GM12864 (cell line): ENCODE data around the gene PLGRKT.

Source experiments
- DNase-seq: peaks from one replicate; pipeline ENCODE4 v3.0.0-alpha.2; 2011; ENCODE audit warnings: low read depth
- H3K4me3 ChIP-seq: 2 replicates; pipeline ENCODE4 v1.5.1; 2011; ENCODE audit warnings: mild to moderate bottlenecking, low read depth, low read length, control low read depth
- TF ChIP-seq, protein P1 (sequence below): IDR thresholded peaks from 2 replicates; pipeline ENCODE4 v1.5.1; 2011; ENCODE audit warnings: low read depth, mild to moderate bottlenecking, moderate library complexity, low read length, control low read depth, inconsistent platforms; ENCODE audit errors: missing control alignments

PLGRKT gene, protein sequence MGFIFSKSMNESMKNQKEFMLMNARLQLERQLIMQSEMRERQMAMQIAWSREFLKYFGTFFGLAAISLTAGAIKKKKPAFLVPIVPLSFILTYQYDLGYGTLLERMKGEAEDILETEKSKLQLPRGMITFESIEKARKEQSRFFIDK

DNA sequence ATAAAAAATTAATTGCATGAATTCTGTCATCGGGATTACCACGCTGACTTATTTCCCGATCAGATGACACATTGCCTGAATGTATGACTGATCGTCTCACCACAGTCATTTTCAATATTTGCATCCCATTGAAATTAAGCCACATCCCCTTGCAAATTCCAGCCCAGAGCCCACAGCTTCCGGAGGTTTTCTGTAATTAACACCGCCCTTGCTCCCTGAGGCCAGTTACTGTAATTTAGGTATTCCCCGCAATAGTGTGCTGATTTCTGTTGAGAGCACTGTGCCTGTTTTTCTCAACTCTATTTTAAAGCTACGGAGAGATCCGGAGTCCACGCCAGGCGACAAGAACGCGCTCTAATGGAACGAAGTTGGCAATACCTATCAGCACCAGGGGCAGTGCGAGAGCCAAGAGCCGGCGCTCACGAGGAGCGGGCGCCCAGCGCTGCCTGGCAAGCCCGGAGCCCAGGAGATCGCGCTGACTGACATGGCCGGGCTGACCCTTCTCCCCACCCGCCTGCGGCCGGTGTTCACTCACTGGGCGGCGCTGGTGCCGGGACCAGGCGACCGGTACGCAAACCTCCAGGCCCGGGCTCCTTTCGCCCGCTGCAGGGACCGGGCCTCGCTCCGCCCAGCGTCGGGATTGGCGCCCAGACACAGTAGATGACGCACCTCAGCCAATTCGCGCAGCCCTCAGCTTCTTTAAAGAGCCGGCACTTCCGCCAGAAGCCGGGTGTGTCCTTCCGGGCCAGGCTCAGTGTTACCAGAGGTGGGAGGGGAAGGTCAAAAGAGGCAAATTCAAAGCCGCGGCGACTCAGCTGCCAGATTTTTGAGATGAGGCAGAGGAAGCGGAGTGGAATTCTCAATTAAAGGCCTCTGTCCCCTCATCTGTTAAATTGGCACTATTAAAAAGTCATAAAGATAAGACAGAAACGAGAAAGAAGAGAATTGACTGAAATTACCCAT, at the start of gene PLGRKT:
TSS of gene PLGRKT (minus strand) at position 672 of the 963 bp plus-strand sequence. CDS start 5,948 bp downstream, outside the sequence.
- H3K4me3 ChIP-seq, result peak within 1 kb of the TSS; percentile 76
- DNase-seq, result peak; percentile 89
- TF ChIP-seq, protein P1, sequence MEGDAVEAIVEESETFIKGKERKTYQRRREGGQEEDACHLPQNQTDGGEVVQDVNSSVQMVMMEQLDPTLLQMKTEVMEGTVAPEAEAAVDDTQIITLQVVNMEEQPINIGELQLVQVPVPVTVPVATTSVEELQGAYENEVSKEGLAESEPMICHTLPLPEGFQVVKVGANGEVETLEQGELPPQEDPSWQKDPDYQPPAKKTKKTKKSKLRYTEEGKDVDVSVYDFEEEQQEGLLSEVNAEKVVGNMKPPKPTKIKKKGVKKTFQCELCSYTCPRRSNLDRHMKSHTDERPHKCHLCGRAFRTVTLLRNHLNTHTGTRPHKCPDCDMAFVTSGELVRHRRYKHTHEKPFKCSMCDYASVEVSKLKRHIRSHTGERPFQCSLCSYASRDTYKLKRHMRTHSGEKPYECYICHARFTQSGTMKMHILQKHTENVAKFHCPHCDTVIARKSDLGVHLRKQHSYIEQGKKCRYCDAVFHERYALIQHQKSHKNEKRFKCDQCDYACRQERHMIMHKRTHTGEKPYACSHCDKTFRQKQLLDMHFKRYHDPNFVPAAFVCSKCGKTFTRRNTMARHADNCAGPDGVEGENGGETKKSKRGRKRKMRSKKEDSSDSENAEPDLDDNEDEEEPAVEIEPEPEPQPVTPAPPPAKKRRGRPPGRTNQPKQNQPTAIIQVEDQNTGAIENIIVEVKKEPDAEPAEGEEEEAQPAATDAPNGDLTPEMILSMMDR, result peak; percentile 22

DNA sequence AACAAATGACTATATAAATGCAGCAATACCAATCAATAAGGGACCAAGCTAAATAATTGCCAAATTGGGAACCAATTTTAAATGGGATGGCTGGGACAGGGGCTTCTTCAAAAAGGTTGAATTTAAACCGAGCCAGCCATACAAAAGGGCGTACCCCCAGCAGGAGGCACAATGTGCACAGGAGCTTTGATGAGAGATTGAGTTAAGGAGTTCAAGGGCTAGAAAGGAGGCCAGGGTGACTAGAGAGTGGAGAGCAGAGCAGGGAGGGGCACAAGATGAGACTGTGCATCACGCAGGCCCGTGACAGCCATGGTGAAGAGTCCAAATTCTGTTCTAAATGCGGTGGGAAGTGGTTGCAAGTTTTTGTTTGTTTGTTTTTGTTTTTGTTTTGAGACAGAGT, 49.3 kb upstream of the PLGRKT start:
- DNase-seq, result no peak
- TF ChIP-seq, protein P1, result no peak

DNA sequence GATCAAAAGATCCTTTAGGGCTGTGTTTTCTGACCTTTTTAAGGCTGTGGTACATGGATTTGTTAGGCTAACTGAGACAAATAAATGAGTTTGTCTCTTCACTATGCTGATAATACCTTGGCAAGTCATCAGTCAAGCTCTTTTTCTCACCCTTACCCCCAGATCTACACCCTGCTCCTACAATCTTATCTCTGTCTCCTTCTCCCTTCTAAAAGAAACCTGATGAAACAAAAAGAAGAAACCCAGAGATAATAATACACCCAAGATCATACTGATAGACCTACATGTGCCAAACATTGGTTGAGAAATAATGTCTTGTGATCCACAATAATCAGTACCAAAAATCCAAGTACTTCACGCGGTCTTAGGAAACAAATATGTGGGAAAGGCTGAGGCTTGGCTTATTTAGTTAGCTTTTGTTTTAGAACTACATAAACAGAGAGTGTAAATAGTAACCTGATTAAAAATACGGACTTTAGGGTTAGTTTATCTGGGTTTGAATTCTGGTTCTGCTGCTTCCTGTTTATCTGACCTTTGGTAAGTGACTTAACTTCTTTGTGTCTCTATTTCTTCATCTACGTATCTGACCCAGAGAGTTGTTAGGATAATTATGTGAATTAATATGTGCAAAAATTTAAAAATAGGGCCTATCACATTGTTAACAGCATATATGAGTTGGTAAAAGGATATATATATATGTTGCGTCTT, 47.8 kb upstream of the PLGRKT start:
- TF ChIP-seq, protein P1, result no peak
- no peak for DNase-seq
- no peak overlapping the region for H3K4me3 ChIP-seq

More for the DNA sequence above, 49.3 kb upstream of the PLGRKT start:
- no peak overlapping the region for H3K4me3 ChIP-seq

DNA sequence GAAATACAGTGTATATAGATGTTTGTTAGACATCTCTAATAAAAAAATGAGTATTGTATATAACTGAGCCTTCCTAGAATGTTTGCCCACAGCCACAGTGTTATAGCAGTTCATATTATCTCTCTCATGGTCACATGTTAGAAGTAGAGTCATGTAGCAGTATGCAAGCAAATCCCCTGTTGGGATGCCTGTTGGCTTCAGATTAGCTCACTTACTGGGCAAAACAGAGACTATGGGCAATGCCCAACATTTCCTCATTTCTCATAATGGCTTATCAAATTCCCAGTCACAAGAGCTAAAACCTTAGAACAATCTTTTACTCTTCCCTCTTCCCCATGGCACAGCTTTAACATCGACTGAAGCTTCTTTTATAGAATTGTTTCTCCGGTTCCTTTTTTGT, 45.6 kb upstream of the PLGRKT start:
- TF ChIP-seq, protein P1, result no peak
- no peak for DNase-seq
- no peak overlapping the region for H3K4me3 ChIP-seq

DNA sequence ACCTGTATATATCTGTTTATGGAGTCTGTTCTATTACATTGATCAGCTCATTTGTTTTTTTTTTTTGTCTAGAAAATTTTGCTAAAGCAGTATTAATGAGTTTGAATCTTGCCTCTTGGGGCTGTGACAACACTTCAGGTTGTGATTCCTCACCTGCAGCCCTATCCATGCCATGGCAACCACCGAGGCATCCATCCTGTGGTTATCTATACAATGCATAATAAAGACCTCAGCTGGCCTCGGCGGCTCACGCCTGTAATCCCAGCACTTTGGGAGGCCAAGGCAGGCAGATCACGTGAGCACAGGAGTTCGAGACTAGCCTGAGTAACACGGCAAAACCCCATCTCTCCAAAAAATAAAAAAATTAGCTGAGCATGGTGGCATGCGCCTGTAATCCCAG, 44.5 kb upstream of the PLGRKT start:
- no peak for DNase-seq
- H3K4me3 ChIP-seq, result no peak overlapping the region
- TF ChIP-seq, protein P1, result no peak

DNA sequence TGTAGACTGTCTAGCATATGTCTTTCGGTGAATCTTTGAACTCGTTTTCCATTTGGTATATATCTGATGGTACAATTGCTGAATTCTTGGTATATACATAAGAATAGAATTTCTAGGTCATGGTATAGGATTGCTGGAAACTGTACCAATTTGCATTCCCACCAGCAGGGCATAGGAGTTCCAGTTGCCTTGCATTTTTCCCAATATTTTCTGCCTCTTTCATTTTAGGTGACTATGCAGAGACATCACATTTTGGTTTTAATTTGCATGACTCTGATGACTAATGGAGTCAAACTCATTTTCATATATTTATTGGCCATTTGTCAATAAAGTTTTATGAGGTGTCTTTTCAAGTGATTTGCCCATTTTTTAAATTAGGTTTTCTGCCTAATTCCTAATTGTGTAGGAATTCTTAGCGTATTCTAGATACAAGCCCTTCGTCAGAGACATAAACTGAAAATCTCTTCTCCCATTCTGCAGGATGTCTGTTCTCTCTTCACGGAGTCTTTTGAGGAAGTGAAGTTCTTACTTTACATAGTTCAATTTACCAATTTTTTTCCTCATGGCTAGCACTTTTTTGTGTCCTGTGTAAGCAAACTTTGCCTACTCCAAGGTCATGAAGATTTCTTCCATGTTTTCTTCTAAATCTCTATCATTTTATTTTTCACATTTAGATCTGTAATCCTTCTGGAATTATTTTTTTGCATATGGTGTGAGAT, 43.8 kb upstream of the PLGRKT start:
- no peak overlapping the region for H3K4me3 ChIP-seq
- TF ChIP-seq, protein P1, result no peak
- no peak for DNase-seq
